ENCODE data around the gene DAZAP2.

The DAZAP2 gene

GRCh38 chr12:51210690-51211395 is 27.8 kb upstream of the DAZAP2 start:
- Histone ChIP-seq H3K79me1 (ENCODE audit: low read length) (no peaks in the 10 kb centered on the region), H2BK120ac (ENCODE audit: low read depth, low read length) (no peak overlapping the region), H3K4me3 (ENCODE audit: low read length) (no peak overlapping the region), H3K4ac (ENCODE audit: low read depth, low read length) (no peak overlapping the region), H2BK15ac (replicated peaks; ENCODE audit: low read depth) (no peak overlapping the region), H3K56ac (ENCODE audit: low read length) (no peak overlapping the region), H3K79me2 (ENCODE audit: control insufficient read depth, insufficient read depth, low read length) (no peaks in the 10 kb centered on the region), H3K27ac (ENCODE audit: low read depth, low read length) (no peak overlapping the region), H2BK5ac (ENCODE audit: low read length) (no peak overlapping the region), H4K5ac (ENCODE audit: low read length) (no peak overlapping the region), H3K4me1 (ENCODE audit: control insufficient read depth, low read depth, low read length) (no peaks in the 10 kb centered on the region), H3K18ac (ENCODE audit: low read length) (no peak overlapping the region), H3K36me3 (ENCODE audit: control insufficient read depth, insufficient read depth, low read length) (no peaks in the 10 kb centered on the region), H4K8ac (ENCODE audit: low read depth, low read length) (no peak overlapping the region), H3K4me2 (ENCODE audit: low read length) (no peak overlapping the region), H3K9ac (ENCODE audit: low read length) (no peak overlapping the region), H3K27me3 (ENCODE audit: insufficient read depth, low read length, poor library complexity) (no peaks in the 10 kb centered on the region), H3K23ac (ENCODE audit: low read length) (no peak overlapping the region), H2AK5ac (ENCODE audit: low read length) (no peak overlapping the region)
- no CpG with 5 or more reads among the region's 2 CpGs for WGBS (ENCODE audit: extremely low coverage, insufficient coverage, low lambda C conversion rate)
- no peak for DNase-seq

DNA sequence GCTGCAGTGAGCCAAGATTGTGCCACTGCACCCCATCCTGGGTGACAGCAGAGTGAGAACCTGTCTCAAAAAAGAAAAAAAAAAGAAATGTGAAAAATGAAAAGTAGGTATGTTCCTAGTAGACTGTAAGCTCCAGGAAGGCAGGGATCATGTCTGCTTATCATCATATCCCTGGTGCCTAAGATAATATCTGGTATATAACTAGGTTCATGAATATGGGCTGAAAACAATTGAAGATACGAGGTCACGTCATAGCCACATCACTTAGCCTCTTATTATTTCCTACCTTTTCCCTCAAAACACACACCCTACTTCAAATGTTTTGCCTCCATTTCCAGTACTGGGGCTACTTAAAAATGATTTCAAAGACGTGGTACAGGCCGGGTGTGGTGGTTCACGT is 23.7 kb upstream of the DAZAP2 start:
- H3K4me1 ChIP-seq (ENCODE audit: control insufficient read depth, low read depth, low read length) = peaks cover 11% of the 10 kb centered on the region
- no peak overlapping the region for H3K23ac ChIP-seq (ENCODE audit: low read length)
- H3K56ac ChIP-seq (ENCODE audit: low read length) = no peak overlapping the region
- no peaks in the 10 kb centered on the region for H3K79me1 ChIP-seq (ENCODE audit: low read length)
- no peaks in the 10 kb centered on the region for H3K27me3 ChIP-seq (ENCODE audit: insufficient read depth, low read length, poor library complexity)
- no peak overlapping the region for H3K4ac ChIP-seq (ENCODE audit: low read depth, low read length)
- H3K36me3 ChIP-seq (ENCODE audit: control insufficient read depth, insufficient read depth, low read length) = no peaks in the 10 kb centered on the region
- H2AK5ac ChIP-seq (ENCODE audit: low read length) = no peak overlapping the region
- H3K27ac ChIP-seq (ENCODE audit: low read depth, low read length) = no peak overlapping the region
- no CpG with 5 or more reads among the region's 5 CpGs for WGBS (ENCODE audit: extremely low coverage, insufficient coverage, low lambda C conversion rate)
- no peak overlapping the region for H2BK5ac ChIP-seq (ENCODE audit: low read length)
- no peak overlapping the region for H4K5ac ChIP-seq (ENCODE audit: low read length)
- no peak overlapping the region for H3K4me2 ChIP-seq (ENCODE audit: low read length)
- H3K4me3 ChIP-seq (ENCODE audit: low read length) = no peak overlapping the region
- no peak overlapping the region for H4K8ac ChIP-seq (ENCODE audit: low read depth, low read length)
- no peak for DNase-seq
- H2BK120ac ChIP-seq (ENCODE audit: low read depth, low read length) = no peak overlapping the region
- H2BK15ac ChIP-seq (replicated peaks; ENCODE audit: low read depth) = no peak overlapping the region
- H3K79me2 ChIP-seq (ENCODE audit: control insufficient read depth, insufficient read depth, low read length) = no peaks in the 10 kb centered on the region
- H3K18ac ChIP-seq (ENCODE audit: low read length) = no peak overlapping the region
- no peak overlapping the region for H3K9ac ChIP-seq (ENCODE audit: low read length)

DNA sequence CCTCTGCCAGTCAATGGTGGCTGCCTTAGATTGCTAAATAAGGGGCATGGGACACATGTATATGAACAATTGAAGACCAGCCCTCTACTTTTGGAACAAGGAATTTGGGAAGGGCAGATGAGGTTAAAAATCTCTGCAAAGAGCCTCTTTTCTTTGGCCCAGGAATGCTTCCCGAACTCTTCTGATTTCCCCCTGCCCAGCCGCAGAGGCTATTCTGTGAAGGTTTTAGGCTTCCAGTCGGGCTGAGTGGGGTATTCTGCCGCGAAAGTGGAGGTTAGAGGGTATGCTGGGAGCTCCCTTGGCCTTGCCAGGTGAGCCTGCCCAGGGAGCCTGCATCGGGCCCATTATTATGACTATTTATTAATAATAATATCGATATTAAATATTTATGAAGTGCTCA is 22.0 kb upstream of the DAZAP2 start:
- Histone ChIP-seq H4K5ac (ENCODE audit: low read length) (no peak overlapping the region), H2BK15ac (replicated peaks; ENCODE audit: low read depth) (no peak overlapping the region), H3K23ac (ENCODE audit: low read length) (no peak overlapping the region), H3K27ac (ENCODE audit: low read depth, low read length) (no peak overlapping the region), H3K18ac (ENCODE audit: low read length) (peak overlapping the region; percentile 100), H3K79me1 (ENCODE audit: low read length) (no peaks in the 10 kb centered on the region), H3K4me2 (ENCODE audit: low read length) (peak overlapping the region; percentile 11), H3K4me1 (ENCODE audit: control insufficient read depth, low read depth, low read length) (peaks cover 11% of the 10 kb centered on the region), H4K8ac (ENCODE audit: low read depth, low read length) (no peak overlapping the region), H2BK5ac (ENCODE audit: low read length) (no peak overlapping the region), H3K79me2 (ENCODE audit: control insufficient read depth, insufficient read depth, low read length) (no peaks in the 10 kb centered on the region), H2BK120ac (ENCODE audit: low read depth, low read length) (no peak overlapping the region), H3K36me3 (ENCODE audit: control insufficient read depth, insufficient read depth, low read length) (no peaks in the 10 kb centered on the region), H3K4me3 (ENCODE audit: low read length) (no peak overlapping the region), H2AK5ac (ENCODE audit: low read length) (no peak overlapping the region), H3K9ac (ENCODE audit: low read length) (peak overlapping the region; percentile 68), H3K4ac (ENCODE audit: low read depth, low read length) (peak overlapping the region; percentile 100), H3K56ac (ENCODE audit: low read length) (peak overlapping the region; percentile 73), H3K27me3 (ENCODE audit: insufficient read depth, low read length, poor library complexity) (no peaks in the 10 kb centered on the region)
- no CpG with 5 or more reads among the region's 7 CpGs for WGBS (ENCODE audit: extremely low coverage, insufficient coverage, low lambda C conversion rate)
- no peak for DNase-seq

DNA sequence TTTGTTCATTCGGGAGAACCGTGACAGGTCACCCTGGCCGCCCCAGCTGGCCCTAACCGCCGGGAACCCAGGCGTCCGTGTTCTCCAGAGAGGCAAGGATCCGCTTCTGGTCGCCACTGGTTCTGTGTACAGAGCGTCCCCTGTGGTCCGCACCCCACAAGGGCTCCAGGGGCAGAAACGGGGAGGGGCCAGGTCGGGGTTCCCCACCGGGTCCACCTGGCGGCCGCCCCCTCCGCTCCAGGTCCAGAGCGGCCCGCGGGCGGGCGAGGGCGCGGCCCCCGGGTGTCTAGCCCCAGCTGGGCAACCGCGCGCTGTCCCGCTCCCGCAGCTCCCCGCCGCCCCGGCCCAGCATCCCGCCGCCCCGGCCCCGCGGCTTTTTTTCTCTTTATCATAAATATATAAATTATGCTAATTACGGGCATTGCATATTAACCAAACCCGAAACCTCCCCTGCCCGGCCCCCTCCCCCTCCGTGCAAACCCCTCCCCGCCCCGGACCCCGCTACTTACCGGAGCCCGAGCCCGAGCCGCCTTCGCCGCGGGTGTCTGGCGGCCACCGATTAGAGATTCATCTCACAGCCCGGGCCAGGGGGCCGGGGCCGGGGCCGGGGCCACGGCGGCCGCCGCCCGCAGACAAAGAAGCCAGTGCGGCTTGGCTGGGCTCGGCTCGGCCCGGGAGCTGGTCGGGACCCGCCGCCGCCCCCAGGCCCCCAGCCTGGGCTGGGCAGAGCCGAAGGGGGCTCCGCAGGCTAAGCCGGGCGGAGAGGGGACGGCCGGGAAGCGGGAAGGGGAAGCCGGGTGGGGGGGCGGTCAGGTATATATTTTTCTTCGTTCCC is 21.3 kb upstream of the DAZAP2 start:
- Histone ChIP-seq H4K5ac (ENCODE audit: low read length) (no peak overlapping the region), H2BK15ac (replicated peaks; ENCODE audit: low read depth) (peak overlapping the region; percentile 8), H3K4me1 (ENCODE audit: control insufficient read depth, low read depth, low read length) (peaks cover 11% of the 10 kb centered on the region), H2BK5ac (ENCODE audit: low read length) (no peak overlapping the region), H3K18ac (ENCODE audit: low read length) (peak overlapping the region; percentile 100), H3K56ac (ENCODE audit: low read length) (peak overlapping the region; percentile 84), H3K27ac (ENCODE audit: low read depth, low read length) (peak overlapping the region; percentile 93), H3K9ac (ENCODE audit: low read length) (peak overlapping the region; percentile 79), H2BK120ac (ENCODE audit: low read depth, low read length) (peak overlapping the region; percentile 83), H2AK5ac (ENCODE audit: low read length) (no peak overlapping the region), H3K79me2 (ENCODE audit: control insufficient read depth, insufficient read depth, low read length) (no peaks in the 10 kb centered on the region), H4K8ac (ENCODE audit: low read depth, low read length) (peak overlapping the region; percentile 100), H3K4me2 (ENCODE audit: low read length) (peak overlapping the region; percentile 66), H3K36me3 (ENCODE audit: control insufficient read depth, insufficient read depth, low read length) (no peaks in the 10 kb centered on the region), H3K4ac (ENCODE audit: low read depth, low read length) (peak overlapping the region; percentile 100), H3K23ac (ENCODE audit: low read length) (peak overlapping the region; percentile 89), H3K4me3 (ENCODE audit: low read length) (peak overlapping the region; percentile 56), H3K27me3 (ENCODE audit: insufficient read depth, low read length, poor library complexity) (no peaks in the 10 kb centered on the region), H3K79me1 (ENCODE audit: low read length) (no peaks in the 10 kb centered on the region)
- peak; percentile 39 for DNase-seq
- WGBS (ENCODE audit: extremely low coverage, insufficient coverage, low lambda C conversion rate) = no CpG with 5 or more reads among the region's 81 CpGs

DNA sequence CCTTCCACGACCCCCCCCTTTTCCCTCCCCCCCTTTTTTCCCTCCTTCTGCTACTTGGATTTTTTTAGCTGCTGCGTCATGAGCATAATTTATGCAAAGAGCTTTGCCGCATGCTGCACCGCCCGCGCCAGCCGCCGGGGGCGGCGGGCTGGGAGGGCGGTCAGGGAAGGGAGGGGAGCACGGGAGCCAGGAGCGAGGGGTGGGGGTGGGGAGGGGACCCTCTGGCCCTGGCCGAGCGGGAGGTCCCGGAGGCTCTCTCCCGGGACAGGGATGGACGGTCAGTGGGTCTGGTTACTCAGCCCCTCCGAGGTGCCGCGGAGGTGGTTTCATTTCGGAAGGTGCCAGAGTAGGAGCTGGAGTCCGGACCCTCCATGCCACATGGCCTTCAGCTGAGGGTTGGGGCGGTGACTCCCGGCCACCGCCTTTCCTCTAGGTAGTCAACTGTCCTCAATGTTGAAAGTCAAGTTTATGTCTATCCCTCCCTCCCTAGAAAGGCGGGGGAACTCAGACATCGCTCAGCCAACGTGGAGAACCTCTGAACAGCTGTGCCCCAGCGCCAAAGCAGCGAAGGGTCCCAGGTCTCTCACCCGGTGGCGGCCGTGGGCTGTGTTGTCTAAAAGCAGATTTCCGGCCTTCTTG is 20.5 kb upstream of the DAZAP2 start, which contains the start of gene POU6F1:
Gene POU6F1, minus strand, starts transcription at position 95 of the 639 bp plus-strand sequence. CDS start 11,226 bp downstream, outside the sequence.
- Histone ChIP-seq H3K79me1 (ENCODE audit: low read length) (no peaks in the 10 kb centered on the region), H4K8ac (ENCODE audit: low read depth, low read length) (peak within 1 kb of the TSS; percentile 100), H3K27me3 (ENCODE audit: insufficient read depth, low read length, poor library complexity) (no peaks in the 10 kb centered on the region), H2BK120ac (ENCODE audit: low read depth, low read length) (peak within 1 kb of the TSS; percentile 83), H2BK15ac (replicated peaks; ENCODE audit: low read depth) (peak within 1 kb of the TSS; percentile 8), H3K4me1 (ENCODE audit: control insufficient read depth, low read depth, low read length) (peaks cover 11% of the 10 kb centered on the region), H2AK5ac (ENCODE audit: low read length) (peak within 1 kb of the TSS; percentile 71), H3K4me2 (ENCODE audit: low read length) (peak within 1 kb of the TSS; percentile 66), H3K4ac (ENCODE audit: low read depth, low read length) (peak within 1 kb of the TSS; percentile 100), H3K36me3 (ENCODE audit: control insufficient read depth, insufficient read depth, low read length) (no peaks in the 10 kb centered on the region), H4K5ac (ENCODE audit: low read length) (no peak within 1 kb of the TSS), H3K4me3 (ENCODE audit: low read length) (peak within 1 kb of the TSS; percentile 56), H3K79me2 (ENCODE audit: control insufficient read depth, insufficient read depth, low read length) (no peaks in the 10 kb centered on the region), H3K9ac (ENCODE audit: low read length) (peak within 1 kb of the TSS; percentile 79), H3K18ac (ENCODE audit: low read length) (peak within 1 kb of the TSS; percentile 100), H2BK5ac (ENCODE audit: low read length) (peak within 1 kb of the TSS; percentile 47), H3K56ac (ENCODE audit: low read length) (peak within 1 kb of the TSS; percentile 91), H3K27ac (ENCODE audit: low read depth, low read length) (peak within 1 kb of the TSS; percentile 93), H3K23ac (ENCODE audit: low read length) (peak within 1 kb of the TSS; percentile 89)
- DNase-seq = peak; percentile 96
- WGBS (ENCODE audit: extremely low coverage, insufficient coverage, low lambda C conversion rate) = no CpG with 5 or more reads among the region's 35 CpGs
